GM21737 (cell line): ENCODE measurements around the gene HES6.

Experiments used
- ATAC-seq: cut with Tn5 transposase; IDR thresholded peaks from one replicate; pipeline ENCODE4 v1.9.1; 2021; ENCODE audit warnings: mild to moderate bottlenecking, moderate library complexity; ENCODE audit not compliant: unreplicated experiment

Gene HES6

GRCh38 chr2:238203094-238203972 is 36.5 kb downstream of the HES6 start, which contains the start of gene ILKAP:
TSS of gene ILKAP (minus strand) at chr2:238203695. CDS start at chr2:238203553, 142 bp downstream.
- peak; percentile 94 for ATAC-seq

- no peak for ATAC-seq
Measured at GRCh38 chr2:238202326-238203093, 37.3 kb downstream of the HES6 start.

GRCh38 chr2:238190445-238190844 is 49.4 kb downstream of the HES6 start:
- ATAC-seq = no peak
